PC-9 (cell line): Measurements from ENCODE around the gene REV1. TPM values are rescaled to one million over a fixed set of nuclear protein-coding genes. Genes with fewer than 3 reads are reported as not detected.

Source experiments
- BruUV-seq: library from RNA; stranded (reverse); fragments of 400-500 nt; replicated peaks from 2 replicates; lab custom pipeline; 2021; lab: Mats Ljungman, UMichigan
- CTCF ChIA-PET: fragments of 300-600 bp; sonication (Branson Sonifier 250); formaldehyde crosslinking; loops from one replicate; lab custom pipeline; 2022; ENCODE audit warnings: antibody characterized with exemption; lab: Charles Lee
- POLR2A ChIA-PET: fragments of 300-600 bp; sonication (Branson Sonifier 250); formaldehyde crosslinking; loops from one replicate; lab custom pipeline; 2022; ENCODE audit warnings: antibody characterized with exemption; ENCODE audit not compliant: unreplicated experiment; lab: Charles Lee
- DNase-seq, 2 experiments: peaks; one replicate each; pipeline versions ENCODE4 v3.0.0 to v3.0.0-alpha.2; 2015 to 2022; ENCODE audit warnings: mixed read lengths in 1 of 2
- H2AFZ ChIP-seq: fragments of 200-600 bp; sonication (generic); 2 replicates; pipeline ENCODE4 v1.8.1; 2017; ENCODE audit warnings: antibody characterized with exemption
- H3F3A ChIP-seq: fragments of 200-600 bp; sonication (generic); 2 replicates; pipeline ENCODE4 v1.8.1; 2017; ENCODE audit warnings: antibody characterized with exemption, mild to moderate bottlenecking, low read depth; ENCODE audit not compliant: insufficient read depth
- H3K27ac ChIP-seq: fragments of 200-600 bp; sonication (generic); 2 replicates; pipeline ENCODE4 v1.6.1; 2016; ENCODE audit warnings: mixed run types
- H3K27me3 ChIP-seq: fragments of 200-600 bp; sonication (generic); 2 replicates; pipeline ENCODE4 v1.6.1; 2016; ENCODE audit warnings: low read depth, mixed run types; ENCODE audit not compliant: insufficient read depth
- H3K36me3 ChIP-seq: fragments of 200-600 bp; sonication (generic); 2 replicates; pipeline ENCODE4 v1.6.1; 2016; ENCODE audit warnings: low read depth, mixed run types
- H3K4me1 ChIP-seq: fragments of 200-600 bp; sonication (generic); replicated peaks from 2 replicates; pipeline ENCODE4 v1.6.1; 2016; ENCODE audit warnings: mixed run types; ENCODE audit not compliant: insufficient read depth
- H3K4me2 ChIP-seq: fragments of 200-600 bp; sonication (generic); 2 replicates; pipeline ENCODE4 v1.6.1; 2017; ENCODE audit warnings: mixed run types
- H3K4me3 ChIP-seq: fragments of 200-600 bp; sonication (generic); 2 replicates; pipeline ENCODE4 v1.6.1; 2016; ENCODE audit warnings: mixed run types
- H3K79me2 ChIP-seq: fragments of 200-600 bp; sonication (generic); 2 replicates; pipeline ENCODE4 v1.6.1; 2017; ENCODE audit warnings: low read depth, mixed run types
- H3K9me2 ChIP-seq: fragments of 200-600 bp; sonication (generic); 2 replicates; pipeline ENCODE4 v1.8.1; 2017; ENCODE audit warnings: mild to moderate bottlenecking; ENCODE audit not compliant: insufficient read depth
- H3K9me3 ChIP-seq: fragments of 200-600 bp; sonication (generic); 2 replicates; pipeline ENCODE4 v1.8.1; 2016; ENCODE audit warnings: low read depth; ENCODE audit not compliant: insufficient read depth
- H4K20me1 ChIP-seq: fragments of 200-600 bp; sonication (generic); 2 replicates; pipeline ENCODE4 v1.8.1; 2017; ENCODE audit not compliant: insufficient read depth
- CTCF ChIP-seq: fragments of 200-600 bp; sonication (generic); conservative IDR thresholded peaks from 2 replicates; pipeline ENCODE4 v1.6.1; 2017; ENCODE audit warnings: mixed run types, antibody characterized with exemption, mild to moderate bottlenecking, moderate library complexity
- EZH2 ChIP-seq: fragments of 200-600 bp; sonication (generic); IDR thresholded peaks from 2 replicates; pipeline ENCODE4 v1.8.0; 2017; ENCODE audit warnings: antibody characterized with exemption, low read depth
- intact Hi-C: fragments of 100-400 bp; cut with micrococcal nuclease; formaldehyde crosslinking; loops from one replicate; pipeline ENCODE4 v1.10.0; 2022; ENCODE audit not compliant: unreplicated experiment
- total RNA-seq: library from RNA; stranded (reverse); gene quantifications from 2 replicates; pipeline ENCODE4 v1.2.3, GENCODE V29; 2021

Gene REV1
- total RNA-seq, 1 experiment from 2014 or later = 50.5 TPM

DNA sequence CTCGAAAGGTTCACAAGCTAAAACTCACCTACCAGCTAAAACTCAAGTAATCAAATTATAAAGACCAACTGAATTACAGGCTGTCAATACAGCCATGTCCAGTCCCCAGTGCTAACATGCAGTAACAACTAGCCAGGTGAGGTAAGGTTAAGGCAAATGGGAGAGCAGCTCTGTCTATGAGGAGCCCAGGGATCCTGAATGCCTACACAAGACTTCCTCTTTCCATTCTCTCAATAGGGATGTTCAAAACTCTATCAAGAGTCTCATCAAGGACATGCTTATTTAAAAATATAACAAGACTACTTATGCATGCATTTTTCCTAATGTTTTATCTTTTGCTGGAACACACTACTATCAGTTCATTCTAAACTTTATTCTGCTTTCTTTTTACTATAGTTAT lies 20.4 kb downstream of the REV1 start:
- TF ChIP-seq CTCF (no peak), EZH2 (no peak)
- H3K36me3 ChIP-seq = peaks cover 13% of the 10 kb centered on the region
- no peaks in the 10 kb centered on the region for H3F3A ChIP-seq
- no peaks in the 10 kb centered on the region for H3K4me1 ChIP-seq
- POLR2A ChIA-PET = no interaction called here
- peaks cover 96% of the 10 kb centered on the region for H3K79me2 ChIP-seq
- no peak overlapping the region for H3K4me3 ChIP-seq
- intact Hi-C loops = no loop called here
- H3K9me2 ChIP-seq = no peaks in the 10 kb centered on the region
- H4K20me1 ChIP-seq = peaks cover 76% of the 10 kb centered on the region
- CTCF ChIA-PET = no interaction called here
- no peak for DNase-seq
- H2AFZ ChIP-seq = no peak overlapping the region
- no peak overlapping the region for H3K4me2 ChIP-seq
- no peak overlapping the region for H3K27ac ChIP-seq
- BruUV-seq = no TSS peak
- no peaks in the 10 kb centered on the region for H3K27me3 ChIP-seq
- H3K9me3 ChIP-seq = no peaks in the 10 kb centered on the region; the same call in none of the 2 replicates

GRCh38 chr2:99468155-99468554 lies 21.7 kb downstream of the REV1 start:
- Histone ChIP-seq H3K9me2 (no peaks in the 10 kb centered on the region), H3F3A (no peaks in the 10 kb centered on the region), H3K27ac (0 out of 2 replicates have a peak overlapping the region, but pooled peaks have one; percentile 3), H3K9me3 (no peaks in the 10 kb centered on the region; the same call in none of the 2 replicates), H3K4me3 (no peak overlapping the region), H3K4me2 (no peak overlapping the region), H3K36me3 (peaks cover 16% of the 10 kb centered on the region), H3K79me2 (peaks cover 87% of the 10 kb centered on the region), H2AFZ (no peak overlapping the region), H4K20me1 (peaks cover 68% of the 10 kb centered on the region), H3K4me1 (no peaks in the 10 kb centered on the region), H3K27me3 (no peaks in the 10 kb centered on the region)
- DNase-seq = no peak
- intact Hi-C loops = no loop called here
- CTCF ChIA-PET = interaction anchor here (0.6 kb wide), 1 partner anchor 55 kb away, joined by 7 read pairs; no protein-coding TSS in a partner anchor
- TF ChIP-seq EZH2 = no peak
- no TSS peak for BruUV-seq
- POLR2A ChIA-PET = no interaction called here

DNA sequence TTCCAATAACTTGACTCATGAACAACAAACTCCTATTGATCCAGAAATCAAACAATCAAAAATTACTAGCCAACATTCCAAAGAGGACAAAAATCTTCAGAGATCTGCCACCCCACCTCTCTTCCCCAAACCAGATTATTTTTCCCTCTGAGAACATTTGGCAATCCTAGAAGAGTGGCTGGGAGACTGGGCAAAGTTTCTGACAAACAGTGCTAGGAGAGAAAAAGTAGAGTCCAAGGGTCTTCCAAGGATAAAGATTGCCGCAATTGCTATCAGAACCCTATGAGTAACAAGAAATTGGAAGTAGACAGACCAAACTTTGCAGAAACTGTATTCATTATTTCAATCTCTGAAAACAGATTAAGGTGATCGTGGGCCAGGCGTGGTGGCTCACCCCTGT lies 22.4 kb downstream of the REV1 start:
- DNase-seq = no peak
- Histone ChIP-seq H2AFZ (no peak overlapping the region), H3K27ac (no peak overlapping the region), H3K4me1 (no peaks in the 10 kb centered on the region), H4K20me1 (peaks cover 63% of the 10 kb centered on the region), H3K4me3 (no peak overlapping the region), H3K4me2 (no peak overlapping the region), H3K27me3 (no peaks in the 10 kb centered on the region), H3K36me3 (peaks cover 18% of the 10 kb centered on the region), H3F3A (no peaks in the 10 kb centered on the region), H3K79me2 (peaks cover 79% of the 10 kb centered on the region), H3K9me3 (no peaks in the 10 kb centered on the region; the same call in none of the 2 replicates), H3K9me2 (no peaks in the 10 kb centered on the region)
- CTCF ChIA-PET = no interaction called here
- POLR2A ChIA-PET = interaction anchor here (0.7 kb wide), 1 partner anchor 1099 kb away, joined by 4 read pairs; no protein-coding TSS in a partner anchor
- TF ChIP-seq EZH2 = no peak
- intact Hi-C loops = no loop called here
- no TSS peak for BruUV-seq

GRCh38 chr2:99461828-99462483 lies 27.9 kb downstream of the REV1 start:
- intact Hi-C loops = no loop called here
- H3K27ac ChIP-seq = no peak overlapping the region
- H3K4me1 ChIP-seq = no peaks in the 10 kb centered on the region
- no peak for DNase-seq
- H3K4me3 ChIP-seq = no peak overlapping the region
- H3K4me2 ChIP-seq = no peak overlapping the region
- no peaks in the 10 kb centered on the region for H3F3A ChIP-seq
- no TSS peak for BruUV-seq
- H4K20me1 ChIP-seq = peaks cover 35% of the 10 kb centered on the region
- peaks cover 19% of the 10 kb centered on the region for H3K36me3 ChIP-seq
- no peak for TF ChIP-seq CTCF
- POLR2A ChIA-PET = no interaction called here
- CTCF ChIA-PET = no interaction called here
- H3K79me2 ChIP-seq = peaks cover 26% of the 10 kb centered on the region
- no peaks in the 10 kb centered on the region for H3K27me3 ChIP-seq
- no peaks in the 10 kb centered on the region for H3K9me2 ChIP-seq
- H3K9me3 ChIP-seq = no peaks in the 10 kb centered on the region
- H2AFZ ChIP-seq = no peak overlapping the region
